ENCODE results near the gene PTCRA. TPM values are rescaled to one million over a fixed set of nuclear protein-coding genes. Genes with fewer than 3 reads are reported as not detected.

The PTCRA gene
- total and polyA plus RNA-seq, 2 donors (not counting 3 experiments of a cell fraction or from before 2014, with no cell fraction given): not detected

- BruUV-seq (replicated peaks): no TSS peak
- H3K36me3 ChIP-seq (ENCODE audit: control insufficient read depth in 2 of 2, extremely low read depth in 1 of 2, insufficient read depth in 2 of 2, low read length in 2 of 2): peaks cover 0 to 21% of the 10 kb centered on the region in 2 experiments
- CTCF ChIA-PET: interaction anchor here (0.8 to 3.0 kb wide), 6 partner anchors 10 to 180 kb away, joined by 3 to 12 read pairs (median 6); partner anchors contain the start of genes KLHDC3, MEA1, PEX6 and PPP2R5D
- POLR2A ChIA-PET: interaction anchor here (2.1 kb wide), 1 partner anchor 35 kb away, joined by 4 read pairs; the partner anchor contains the start of gene CNPY3
- H3K27ac ChIP-seq (ENCODE audit: insufficient read depth, low read depth, low read length): no peak overlapping the region
- H4K20me1 ChIP-seq (replicated peaks; ENCODE audit: control insufficient read depth, extremely low read depth, insufficient read depth, low read length): no peaks in the 10 kb centered on the region
- no peak overlapping the region for H3K9ac ChIP-seq (replicated peaks; ENCODE audit: extremely low read depth, insufficient read depth, low read length)
- no peak overlapping the region for H3K4me3 ChIP-seq (replicated peaks in 1 of 3; ENCODE audit: insufficient read depth in 1 of 3, low read depth in 1 of 3, low read length in 3 of 3)
- H2AFZ ChIP-seq (ENCODE audit: low read depth, low read length): no peak overlapping the region
- H3K4me1 ChIP-seq (ENCODE audit: control insufficient read depth, extremely low read depth, insufficient read depth, low read length): peaks cover 10% of the 10 kb centered on the region
- H3K9me1 ChIP-seq (replicated peaks; ENCODE audit: control insufficient read depth, extremely low read depth, insufficient read depth, low read length): no peaks in the 10 kb centered on the region
- no peaks in the 10 kb centered on the region for H3K79me2 ChIP-seq (ENCODE audit: control insufficient read depth, insufficient read depth, low read length)
- no peaks in the 10 kb centered on the region for H3K9me3 ChIP-seq (replicated peaks; ENCODE audit: control insufficient read depth, insufficient read depth, low read length)
- DNase-seq (ENCODE audit: low read depth, low spot score) (peak; percentile 50), FAIRE-seq (peak; percentile 72)
- no peak overlapping the region for H3K4me2 ChIP-seq (ENCODE audit: insufficient read depth, low read length)
- H3K27me3 ChIP-seq (ENCODE audit: control insufficient read depth in 2 of 2, insufficient read depth in 2 of 2, low read length in 2 of 2): no peaks in the 10 kb centered on the region
- dilution Hi-C loops (cut with MboI; ENCODE audit: extremely low pct_ligation_motif_present, low sequenced_read_pairs): no loop called here
- TF ChIP-seq MYC (IDR thresholded peaks at IDR 0.05; ENCODE audit: low read depth, low read length): no peak
- no peak for TF ChIP-seq MAX (IDR thresholded peaks at IDR 0.05; ENCODE audit: insufficient read depth, insufficient read length)
- TF ChIP-seq JUN (IDR thresholded peaks at IDR 0.05; ENCODE audit: borderline replicate concordance, insufficient read depth, insufficient read length, low read depth): no peak
- TF ChIP-seq CTCF (IDR thresholded peaks at IDR 0.05; ENCODE audit: extremely low read depth in 1 of 2, insufficient read depth in 1 of 2, low read depth in 1 of 2, low read length in 2 of 2): peak; percentile 8 to 31
- TF ChIP-seq POLR2AphosphoS5 (IDR thresholded peaks at IDR 0.05; ENCODE audit: insufficient read depth, low read depth, low read length): no peak
- intact Hi-C loops (cut with micrococcal nuclease): loop anchor here (1.0 to 5.0 kb wide), 2 partner anchors 48 to 179 kb away; partner anchors contain the start of genes KLHDC3 and MEA1
Observed at GRCh38 chr6:42963855-42964605, 48.2 kb downstream of the PTCRA start.

Data from endothelial cell of umbilical vein (primary cell).